OCI-LY7 (cell line): ENCODE measurements around the gene ELAVL3. TPM values are rescaled to one million over a fixed set of nuclear protein-coding genes. Genes with fewer than 3 reads are reported as not detected.

ENCODE experiments used
- BruUV-seq: library from RNA; stranded (reverse); fragments of 400-500 nt; replicated peaks from 2 replicates; lab custom pipeline; 2021; lab: Mats Ljungman, UMichigan
- CTCF ChIA-PET: fragments of 300-600 bp; sonication (Branson Sonifier 250); formaldehyde crosslinking; loops from one replicate; lab custom pipeline; 2022; ENCODE audit warnings: antibody characterized with exemption; ENCODE audit not compliant: unreplicated experiment; lab: Charles Lee
- POLR2A ChIA-PET: fragments of 300-600 bp; sonication (Branson Sonifier 250); formaldehyde crosslinking; loops from one replicate; lab custom pipeline; 2022; ENCODE audit warnings: antibody characterized with exemption; lab: Charles Lee
- DNase-seq: peaks from one replicate; pipeline ENCODE4 v3.0.0-alpha.2; 2015; ENCODE audit warnings: low spot score
- H2AFZ ChIP-seq: fragments of 200-600 bp; sonication (generic), shearing (Covaris generic); 2 replicates; pipeline ENCODE4 v1.6.1; 2014; ENCODE audit warnings: mild to moderate bottlenecking, antibody characterized with exemption, low read length, moderate library complexity
- H3K27ac ChIP-seq: fragments of 200-600 bp; sonication (generic); 2 replicates; pipeline ENCODE4 v1.5.1; 2014; ENCODE audit warnings: mixed run types, low read depth, mild to moderate bottlenecking, moderate library complexity, low read length, inconsistent platforms; ENCODE audit not compliant: poor library complexity, severe bottlenecking
- H3K36me3 ChIP-seq: fragments of 200-600 bp; sonication (generic); 2 replicates; pipeline ENCODE4 v1.6.1; 2014; ENCODE audit warnings: mild to moderate bottlenecking, antibody characterized with exemption, low read length, moderate library complexity, mixed read lengths; ENCODE audit not compliant: insufficient read depth
- H3K4me1 ChIP-seq: fragments of 200-600 bp; sonication (generic); 2 replicates; pipeline ENCODE4 v1.5.1; 2014; ENCODE audit warnings: mild to moderate bottlenecking, low read length; ENCODE audit not compliant: insufficient read depth, poor library complexity, severe bottlenecking
- H3K4me2 ChIP-seq: fragments of 200-600 bp; sonication (generic); 2 replicates; pipeline ENCODE4 v1.6.1; 2014; ENCODE audit warnings: mild to moderate bottlenecking, low read length
- H3K4me3 ChIP-seq: fragments of 200-600 bp; sonication (generic); 2 replicates; pipeline ENCODE4 v1.5.1; 2014; ENCODE audit warnings: mild to moderate bottlenecking, low read depth, low read length; ENCODE audit not compliant: poor library complexity, severe bottlenecking
- H3K79me2 ChIP-seq: fragments of 200-600 bp; sonication (generic); 2 replicates; pipeline ENCODE4 v1.6.1; 2016; ENCODE audit warnings: low read depth, mild to moderate bottlenecking, low read length, moderate library complexity, mixed read lengths; ENCODE audit not compliant: insufficient read depth
- H3K9me2 ChIP-seq: fragments of 200-600 bp; sonication (generic); 2 replicates; pipeline ENCODE4 v1.6.1; 2016; ENCODE audit warnings: mild to moderate bottlenecking, low read length, mixed read lengths; ENCODE audit not compliant: insufficient read depth
- H3K9me3 ChIP-seq: fragments of 200-600 bp; sonication (generic); 2 replicates; pipeline ENCODE4 v1.6.1; 2014; ENCODE audit warnings: mild to moderate bottlenecking, mixed run types, low read length, mixed read lengths
- H4K20me1 ChIP-seq: fragments of 200-600 bp; sonication (generic); 2 replicates; pipeline ENCODE4 v1.6.1; 2014; ENCODE audit warnings: mild to moderate bottlenecking, antibody characterized with exemption, low read length, moderate library complexity, mixed read lengths; ENCODE audit not compliant: insufficient read depth
- CTCF ChIP-seq: fragments of 200-600 bp; sonication (generic); conservative IDR thresholded peaks from 2 replicates; pipeline ENCODE4 v1.5.1; 2014; ENCODE audit warnings: mild to moderate bottlenecking, antibody characterized with exemption, low read length, moderate library complexity, mixed read lengths
- EZH2phosphoT487 ChIP-seq: fragments of 200-600 bp; sonication (generic); IDR thresholded peaks from 2 replicates; pipeline ENCODE4 v1.6.1; 2018; ENCODE audit warnings: low read depth, borderline replicate concordance, mild to moderate bottlenecking, mixed run types, antibody characterized with exemption, low read length, moderate library complexity, mixed read lengths
- intact Hi-C: fragments of 100-400 bp; cut with micrococcal nuclease; formaldehyde crosslinking; loops from one replicate; pipeline ENCODE4 v1.10.0; 2022; ENCODE audit not compliant: unreplicated experiment
- total RNA-seq, 2 experiments: library from RNA; depleted of rRNA in 1 of 2; stranded (reverse); fragments of >200 nt in 1 of 2; shearing (Covaris generic) in 1 of 2; gene quantifications; 2 replicates each; pipeline ENCODE4 v1.2.3, GENCODE V29; 2014 to 2022

ELAVL3 gene
- total RNA-seq, 2 experiments from 2014 or later, result 0.30 to 0.95 TPM

GRCh38 chr19:11405846-11406643 lies 74.8 kb downstream of the ELAVL3 start:
- POLR2A ChIA-PET, result no interaction called here

GRCh38 chr19:11404588-11405222 lies 76.1 kb downstream of the ELAVL3 start:
- no peaks in the 10 kb centered on the region for H3K4me1 ChIP-seq
- ChIA-PET CTCF (no interaction called here), POLR2A (no interaction called here)
- H3K79me2 ChIP-seq, result no peaks in the 10 kb centered on the region
- no TSS peak for BruUV-seq
- H3K27ac ChIP-seq, result no peak overlapping the region
- intact Hi-C loops, result no loop called here
- H2AFZ ChIP-seq, result no peak overlapping the region
- no peak overlapping the region for H3K4me2 ChIP-seq
- H3K9me2 ChIP-seq, result no peaks in the 10 kb centered on the region
- no peaks in the 10 kb centered on the region for H3K9me3 ChIP-seq
- TF ChIP-seq EZH2phosphoT487 (no peak), CTCF (no peak)
- H3K4me3 ChIP-seq, result no peak overlapping the region
- no peaks in the 10 kb centered on the region for H4K20me1 ChIP-seq
- no peaks in the 10 kb centered on the region for H3K36me3 ChIP-seq
- DNase-seq, result no peak

More at GRCh38 chr19:11405846-11406643, 74.8 kb downstream of the ELAVL3 start:
- no peaks in the 10 kb centered on the region for H4K20me1 ChIP-seq
- no peak overlapping the region for H3K27ac ChIP-seq
- no peak overlapping the region for H3K4me3 ChIP-seq
- H3K36me3 ChIP-seq, result no peaks in the 10 kb centered on the region
- no peak for DNase-seq
- no TSS peak for BruUV-seq
- H3K9me2 ChIP-seq, result no peaks in the 10 kb centered on the region
- no peaks in the 10 kb centered on the region for H3K79me2 ChIP-seq
- CTCF ChIA-PET, result no interaction called here
- H3K9me3 ChIP-seq, result no peaks in the 10 kb centered on the region
- TF ChIP-seq EZH2phosphoT487 (no peak), CTCF (no peak)
- H3K4me1 ChIP-seq, result no peaks in the 10 kb centered on the region
- intact Hi-C loops, result no loop called here
- no peak overlapping the region for H2AFZ ChIP-seq
- no peak overlapping the region for H3K4me2 ChIP-seq
